Neural cell (in vitro differentiated cells): ENCODE data around the gene APBA1. TPM values are rescaled to one million over a fixed set of nuclear protein-coding genes. Genes with fewer than 3 reads are reported as not detected.

Experiments
- H2AFZ ChIP-seq: fragments of 200-600, 300-800 bp; sonication (generic), shearing (Covaris generic); 2 replicates; pipeline ENCODE4 v1.6.0; 2014; ENCODE audit warnings: low read depth, mild to moderate bottlenecking, antibody characterized with exemption, low read length, moderate library complexity
- H3F3A ChIP-seq: fragments of 200-600 bp; shearing (Covaris generic); 2 replicates; pipeline ENCODE4 v1.6.1; 2016; ENCODE audit warnings: mild to moderate bottlenecking, moderate library complexity, mixed read lengths, antibody characterized with exemption, low read length; ENCODE audit not compliant: insufficient read depth, poor library complexity, severe bottlenecking
- H3K27ac ChIP-seq: fragments of 200-600, 300-800 bp; sonication (generic), shearing (Covaris generic); 2 replicates; pipeline ENCODE4 v1.5.1; 2014; ENCODE audit warnings: mild to moderate bottlenecking, low read length, moderate library complexity
- H3K27me3 ChIP-seq: fragments of 300-800, 200-600 bp; sonication (generic), shearing (Covaris generic); 2 replicates; pipeline ENCODE4 v1.6.0; 2014; ENCODE audit warnings: mild to moderate bottlenecking, low read depth, low read length, moderate library complexity; ENCODE audit not compliant: insufficient read depth
- H3K36me3 ChIP-seq: fragments of 300-800, 200-600 bp; sonication (generic), shearing (Covaris generic); 2 replicates; pipeline ENCODE4 v1.5.1; 2014; ENCODE audit warnings: mild to moderate bottlenecking, antibody characterized with exemption, low read length, moderate library complexity; ENCODE audit not compliant: insufficient read depth
- H3K4me2 ChIP-seq: fragments of 300-800, 200-600 bp; sonication (generic), shearing (Covaris generic); 2 replicates; pipeline ENCODE4 v1.6.0; 2014; ENCODE audit warnings: mild to moderate bottlenecking, low read length
- H3K4me3 ChIP-seq: fragments of 300-800, 200-600 bp; sonication (generic), shearing (Covaris generic); 2 replicates; pipeline ENCODE4 v1.5.1; 2014; ENCODE audit warnings: mild to moderate bottlenecking, low read length, moderate library complexity
- H3K79me2 ChIP-seq: fragments of 200-600 bp; shearing (Covaris generic); replicated peaks from 2 replicates; pipeline ENCODE4 v1.6.0; 2014; ENCODE audit warnings: mild to moderate bottlenecking, low read length, moderate library complexity; ENCODE audit not compliant: insufficient read depth
- H3K9ac ChIP-seq: fragments of 300-800, 200-600 bp; sonication (generic), shearing (Covaris generic); 2 replicates; pipeline ENCODE4 v1.6.1; 2016; ENCODE audit warnings: mild to moderate bottlenecking, low read length, mixed read lengths
- H3K9me2 ChIP-seq: fragments of 200-600 bp; shearing (Covaris generic); 2 replicates; pipeline ENCODE4 v1.6.1; 2016; ENCODE audit warnings: mild to moderate bottlenecking, low read length, mixed read lengths; ENCODE audit not compliant: insufficient read depth
- H3K9me3 ChIP-seq: fragments of 200-600, 300-800 bp; sonication (generic), shearing (Covaris generic); 2 replicates; pipeline ENCODE4 v1.6.1; 2016; ENCODE audit warnings: mild to moderate bottlenecking, mixed run types, low read length, moderate library complexity, mixed read lengths
- H4K20me1 ChIP-seq: fragments of 200-600 bp; shearing (Covaris generic); 2 replicates; pipeline ENCODE4 v1.6.1; 2016; ENCODE audit warnings: mild to moderate bottlenecking, mixed run types; ENCODE audit not compliant: insufficient read depth
- EP300 ChIP-seq: fragments of 450-650 bp; conservative IDR thresholded peaks from 2 replicates; pipeline ENCODE4 v1.6.1; 2014; ENCODE audit warnings: antibody characterized with exemption, mild to moderate bottlenecking, moderate library complexity; ENCODE audit not compliant: poor library complexity, severe bottlenecking
- EZH2 ChIP-seq: fragments of 200-600, 300-800 bp; shearing (Covaris generic), sonication (generic); IDR thresholded peaks from 2 replicates; pipeline ENCODE4 v1.6.1; 2014; ENCODE audit warnings: antibody characterized with exemption, low read length, borderline replicate concordance, mild to moderate bottlenecking; ENCODE audit not compliant: insufficient read depth, poor library complexity, severe bottlenecking
- MXI1 ChIP-seq: fragments of 450-650 bp; conservative IDR thresholded peaks from 2 replicates; pipeline ENCODE4 v1.6.1; 2014; ENCODE audit warnings: antibody characterized with exemption, mild to moderate bottlenecking; ENCODE audit not compliant: poor library complexity, severe bottlenecking
- POLR2AphosphoS5 ChIP-seq: IDR thresholded peaks from 2 replicates; pipeline ENCODE4 v1.6.1; 2012
- RAD21 ChIP-seq: fragments of 450-650 bp; conservative IDR thresholded peaks from 2 replicates; pipeline ENCODE4 v1.6.1; 2014; ENCODE audit warnings: antibody characterized with exemption, mild to moderate bottlenecking, moderate library complexity
- SMC3 ChIP-seq: fragments of 450-650 bp; conservative IDR thresholded peaks from 2 replicates; pipeline ENCODE4 v1.6.1; 2014; ENCODE audit warnings: antibody characterized with exemption, mild to moderate bottlenecking, moderate library complexity; ENCODE audit not compliant: poor library complexity
- TAF1 ChIP-seq: IDR thresholded peaks from 2 replicates; pipeline ENCODE4 v1.6.1; 2012; ENCODE audit warnings: low read depth
- polyA plus RNA-seq: library from polyadenylated mRNA; depleted of rRNA; stranded (reverse); fragments of >200 nt; gene quantifications from 2 replicates; pipeline ENCODE4 v1.2.3, GENCODE V29; 2014
- TF ChIP-seq, protein P1 (sequence below): fragments of 450-650 bp; IDR thresholded peaks from 2 replicates; pipeline ENCODE4 v1.5.1; 2014; ENCODE audit warnings: antibody characterized with exemption, mild to moderate bottlenecking, moderate library complexity; ENCODE audit not compliant: poor library complexity, severe bottlenecking
- TF ChIP-seq, protein P2 (sequence below): IDR thresholded peaks from 2 replicates; pipeline ENCODE4 v1.6.1; 2012; ENCODE audit warnings: borderline replicate concordance

The APBA1 gene
- polyA plus RNA-seq, 1 donor from 2014 or later, result 10.9 TPM

DNA sequence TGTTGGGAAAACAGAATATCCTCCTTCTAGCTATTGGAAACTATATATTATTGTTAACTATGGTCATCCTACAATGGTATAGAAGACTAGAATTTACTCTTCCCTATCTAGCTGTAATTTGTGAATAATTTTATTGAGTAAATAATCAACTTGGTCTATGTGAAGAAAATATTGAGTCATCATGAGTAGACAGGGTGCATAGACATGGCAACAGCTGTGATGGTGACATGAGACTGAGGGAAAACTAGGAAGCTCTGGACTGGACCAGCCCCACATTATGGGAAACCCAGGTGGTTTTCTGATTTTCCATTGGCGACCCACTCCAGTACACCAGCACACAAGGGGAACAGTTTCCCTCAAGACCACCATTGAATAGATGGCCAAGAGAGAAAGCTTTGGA is 95.0 kb downstream of the APBA1 start:
- H4K20me1 ChIP-seq, result no peaks in the 10 kb centered on the region
- no peaks in the 10 kb centered on the region for H3K79me2 ChIP-seq
- TF ChIP-seq EZH2 (no peak), MXI1 (no peak), SMC3 (no peak), TAF1 (no peak), EP300 (no peak), POLR2AphosphoS5 (no peak), RAD21 (no peak)
- TF ChIP-seq, protein P1, sequence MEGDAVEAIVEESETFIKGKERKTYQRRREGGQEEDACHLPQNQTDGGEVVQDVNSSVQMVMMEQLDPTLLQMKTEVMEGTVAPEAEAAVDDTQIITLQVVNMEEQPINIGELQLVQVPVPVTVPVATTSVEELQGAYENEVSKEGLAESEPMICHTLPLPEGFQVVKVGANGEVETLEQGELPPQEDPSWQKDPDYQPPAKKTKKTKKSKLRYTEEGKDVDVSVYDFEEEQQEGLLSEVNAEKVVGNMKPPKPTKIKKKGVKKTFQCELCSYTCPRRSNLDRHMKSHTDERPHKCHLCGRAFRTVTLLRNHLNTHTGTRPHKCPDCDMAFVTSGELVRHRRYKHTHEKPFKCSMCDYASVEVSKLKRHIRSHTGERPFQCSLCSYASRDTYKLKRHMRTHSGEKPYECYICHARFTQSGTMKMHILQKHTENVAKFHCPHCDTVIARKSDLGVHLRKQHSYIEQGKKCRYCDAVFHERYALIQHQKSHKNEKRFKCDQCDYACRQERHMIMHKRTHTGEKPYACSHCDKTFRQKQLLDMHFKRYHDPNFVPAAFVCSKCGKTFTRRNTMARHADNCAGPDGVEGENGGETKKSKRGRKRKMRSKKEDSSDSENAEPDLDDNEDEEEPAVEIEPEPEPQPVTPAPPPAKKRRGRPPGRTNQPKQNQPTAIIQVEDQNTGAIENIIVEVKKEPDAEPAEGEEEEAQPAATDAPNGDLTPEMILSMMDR, result no peak
- TF ChIP-seq, protein P2, sequence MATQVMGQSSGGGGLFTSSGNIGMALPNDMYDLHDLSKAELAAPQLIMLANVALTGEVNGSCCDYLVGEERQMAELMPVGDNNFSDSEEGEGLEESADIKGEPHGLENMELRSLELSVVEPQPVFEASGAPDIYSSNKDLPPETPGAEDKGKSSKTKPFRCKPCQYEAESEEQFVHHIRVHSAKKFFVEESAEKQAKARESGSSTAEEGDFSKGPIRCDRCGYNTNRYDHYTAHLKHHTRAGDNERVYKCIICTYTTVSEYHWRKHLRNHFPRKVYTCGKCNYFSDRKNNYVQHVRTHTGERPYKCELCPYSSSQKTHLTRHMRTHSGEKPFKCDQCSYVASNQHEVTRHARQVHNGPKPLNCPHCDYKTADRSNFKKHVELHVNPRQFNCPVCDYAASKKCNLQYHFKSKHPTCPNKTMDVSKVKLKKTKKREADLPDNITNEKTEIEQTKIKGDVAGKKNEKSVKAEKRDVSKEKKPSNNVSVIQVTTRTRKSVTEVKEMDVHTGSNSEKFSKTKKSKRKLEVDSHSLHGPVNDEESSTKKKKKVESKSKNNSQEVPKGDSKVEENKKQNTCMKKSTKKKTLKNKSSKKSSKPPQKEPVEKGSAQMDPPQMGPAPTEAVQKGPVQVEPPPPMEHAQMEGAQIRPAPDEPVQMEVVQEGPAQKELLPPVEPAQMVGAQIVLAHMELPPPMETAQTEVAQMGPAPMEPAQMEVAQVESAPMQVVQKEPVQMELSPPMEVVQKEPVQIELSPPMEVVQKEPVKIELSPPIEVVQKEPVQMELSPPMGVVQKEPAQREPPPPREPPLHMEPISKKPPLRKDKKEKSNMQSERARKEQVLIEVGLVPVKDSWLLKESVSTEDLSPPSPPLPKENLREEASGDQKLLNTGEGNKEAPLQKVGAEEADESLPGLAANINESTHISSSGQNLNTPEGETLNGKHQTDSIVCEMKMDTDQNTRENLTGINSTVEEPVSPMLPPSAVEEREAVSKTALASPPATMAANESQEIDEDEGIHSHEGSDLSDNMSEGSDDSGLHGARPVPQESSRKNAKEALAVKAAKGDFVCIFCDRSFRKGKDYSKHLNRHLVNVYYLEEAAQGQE, result no peak
- H3K27me3 ChIP-seq, result no peaks in the 10 kb centered on the region
- H2AFZ ChIP-seq, result no peak overlapping the region
- H3F3A ChIP-seq, result no peaks in the 10 kb centered on the region
- no peak overlapping the region for H3K4me3 ChIP-seq
- no peak overlapping the region for H3K4me2 ChIP-seq
- no peak overlapping the region for H3K27ac ChIP-seq
- no peaks in the 10 kb centered on the region for H3K36me3 ChIP-seq
- H3K9me2 ChIP-seq, result no peaks in the 10 kb centered on the region
- H3K9ac ChIP-seq, result no peak overlapping the region
- H3K9me3 ChIP-seq, result no peaks in the 10 kb centered on the region

DNA sequence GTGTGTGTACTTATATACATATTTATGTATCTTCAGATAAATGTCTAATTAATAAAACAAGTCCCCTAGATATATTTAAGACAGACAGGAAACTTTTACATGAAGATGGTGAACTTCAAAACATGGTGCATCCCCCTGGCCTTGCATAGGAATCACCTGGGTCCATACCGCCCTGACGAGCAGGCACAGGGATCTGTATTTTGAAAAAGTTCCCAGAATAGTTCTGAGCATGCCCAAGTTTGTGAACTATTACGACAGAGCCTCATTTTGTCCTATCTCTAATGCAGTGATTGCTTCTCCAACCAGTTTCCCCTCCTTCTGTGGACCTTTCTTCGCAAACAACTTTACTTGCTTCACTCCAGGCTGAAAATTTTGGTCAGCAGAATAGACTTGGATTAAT is 98.1 kb downstream of the APBA1 start:
- H2AFZ ChIP-seq, result no peak overlapping the region
- H3K4me3 ChIP-seq, result no peak overlapping the region
- H3K9me3 ChIP-seq, result no peaks in the 10 kb centered on the region
- H3F3A ChIP-seq, result no peaks in the 10 kb centered on the region
- no peak overlapping the region for H3K27ac ChIP-seq
- H3K9me2 ChIP-seq, result no peaks in the 10 kb centered on the region
- TF ChIP-seq POLR2AphosphoS5 (no peak), TAF1 (no peak), SMC3 (no peak), RAD21 (no peak), EZH2 (no peak), EP300 (no peak), MXI1 (no peak)
- TF ChIP-seq, protein P2, result no peak
- TF ChIP-seq, protein P1, result no peak
- H3K4me2 ChIP-seq, result no peak overlapping the region
- no peaks in the 10 kb centered on the region for H4K20me1 ChIP-seq
- no peaks in the 10 kb centered on the region for H3K36me3 ChIP-seq
- no peaks in the 10 kb centered on the region for H3K27me3 ChIP-seq
- no peak overlapping the region for H3K9ac ChIP-seq
- no peaks in the 10 kb centered on the region for H3K79me2 ChIP-seq
